Activated CD8-positive, alpha-beta T cell treated with anti-CD3 and anti-CD28 coated beads for 36 hours (primary cell): ENCODE data around the gene FABP7. TPM values are rescaled to one million over a fixed set of nuclear protein-coding genes. Genes with fewer than 3 reads are reported as not detected.
A peak's percentile ranks its signal among the peaks of the same experiment; 100 is the strongest.
"Not testable (repeated sequence)": the region's sequence is repeated elsewhere in the genome, so short reads cannot be mapped to it uniquely, and the experiment has no call there.

Source experiments
- ATAC-seq: fragments of 200-7000 bp; cut with Tn5 transposase; one replicate; pipeline ENCODE4 v1.10.0; 2021; ENCODE audit warnings: mild to moderate bottlenecking, moderate library complexity
- CTCF ChIA-PET: fragments of 350-600 bp; sonication (Branson Sonifier 250); formaldehyde crosslinking; loops from one replicate; lab custom pipeline; 2021; ENCODE audit warnings: antibody characterized with exemption; lab: Charles Lee
- POLR2A ChIA-PET: fragments of 350-600 bp; sonication (Branson Sonifier 250); formaldehyde crosslinking; loops from one replicate; lab custom pipeline; 2021; ENCODE audit warnings: antibody characterized with exemption; lab: Charles Lee
- DNase-seq: peaks from one replicate; pipeline ENCODE4 v3.0.0-alpha.2; 2020
- H3K27ac Mint-ChIP-seq: one replicate; pipeline ENCODE4 v1.8.0; 2021; ENCODE audit warnings: mild to moderate bottlenecking, mixed read lengths
- H3K27me3 Mint-ChIP-seq: one replicate; pipeline ENCODE4 v1.8.0; 2021; ENCODE audit warnings: mixed read lengths
- H3K36me3 Mint-ChIP-seq: one replicate; pipeline ENCODE4 v1.8.0; 2021; ENCODE audit warnings: low read depth, mixed read lengths
- H3K4me1 Mint-ChIP-seq: one replicate; pipeline ENCODE4 v1.8.0; 2021; ENCODE audit warnings: low read depth, mixed read lengths
- H3K4me3 Mint-ChIP-seq: one replicate; pipeline ENCODE4 v1.8.0; 2021; ENCODE audit warnings: mild to moderate bottlenecking, moderate library complexity, mixed read lengths
- H3K9me3 Mint-ChIP-seq: one replicate; pipeline ENCODE4 v1.8.0; 2021; ENCODE audit warnings: mixed read lengths
- CTCF ChIP-seq: fragments of 200-600 bp; IDR thresholded peaks from one replicate; pipeline ENCODE4 v1.8.0; 2022; ENCODE audit warnings: antibody characterized with exemption, mild to moderate bottlenecking
- intact Hi-C: fragments of 100-400 bp; cut with micrococcal nuclease; formaldehyde crosslinking; loops from one replicate; pipeline ENCODE4 v1.10.0; 2022
- total RNA-seq, 2 experiments: library from RNA; stranded (reverse); gene quantifications; one replicate each; pipeline ENCODE4 v1.2.3, GENCODE V29; 2021

The FABP7 gene
- total RNA-seq, 2 experiments from 2014 or later = not detected

GRCh38 chr6:122740936-122741335 lies 38.6 kb upstream of the FABP7 start:
- intact Hi-C loops = no loop called here

GRCh38 chr6:122744247-122744646 lies 35.3 kb upstream of the FABP7 start:
- POLR2A ChIA-PET, H3K36me3 Mint-ChIP-seq, H3K27me3 Mint-ChIP-seq, H3K4me3 Mint-ChIP-seq, H3K9me3 Mint-ChIP-seq, H3K27ac Mint-ChIP-seq, DNase-seq, H3K4me1 Mint-ChIP-seq, ATAC-seq, intact Hi-C loops: not testable (repeated sequence)
- CTCF ChIA-PET = interaction anchor here (0.7 to 2.9 kb wide), 2 partner anchors 68 to 95 kb away, joined by 3 to 19 read pairs; no protein-coding TSS in a partner anchor
- peak; percentile 24 for TF ChIP-seq CTCF

More at GRCh38 chr6:122740936-122741335, 38.6 kb upstream of the FABP7 start:
- ATAC-seq (no peak), DNase-seq (no peak)
- H3K36me3 Mint-ChIP-seq = no peaks in the 10 kb centered on the region
- CTCF ChIA-PET = interaction anchor here (0.6 to 1.4 kb wide), 4 partner anchors 11 to 99 kb away, joined by 3 to 8 read pairs (median 6); no protein-coding TSS in a partner anchor
- POLR2A ChIA-PET = no interaction called here
- H3K9me3 Mint-ChIP-seq = no peaks in the 10 kb centered on the region
- no peak overlapping the region for H3K27ac Mint-ChIP-seq
- no peak for TF ChIP-seq CTCF
- H3K4me1 Mint-ChIP-seq = no peaks in the 10 kb centered on the region
- no peak overlapping the region for H3K4me3 Mint-ChIP-seq
- peaks cover 3% of the 10 kb centered on the region for H3K27me3 Mint-ChIP-seq

- DNase-seq, POLR2A ChIA-PET, H3K9me3 Mint-ChIP-seq, H3K27me3 Mint-ChIP-seq, ATAC-seq, H3K4me1 Mint-ChIP-seq, H3K36me3 Mint-ChIP-seq, H3K4me3 Mint-ChIP-seq, intact Hi-C loops, H3K27ac Mint-ChIP-seq: not testable (repeated sequence)
- CTCF ChIA-PET = interaction anchor here (1.2 to 2.9 kb wide), 2 partner anchors 90 to 94 kb away, joined by 3 to 19 read pairs; no protein-coding TSS in a partner anchor
Measured at GRCh38 chr6:122744856-122745255, 34.7 kb upstream of the FABP7 start.

- intact Hi-C loops = no loop called here
- TF ChIP-seq CTCF = no peak
- ChIA-PET CTCF (interaction anchor here (2.9 kb wide), 1 partner anchor 92 kb away, joined by 19 read pairs; no protein-coding TSS in a partner anchor), POLR2A (no interaction called here)
- no peak overlapping the region for H3K27ac Mint-ChIP-seq
- H3K4me1 Mint-ChIP-seq = peaks cover 17% of the 10 kb centered on the region
- no peaks in the 10 kb centered on the region for H3K36me3 Mint-ChIP-seq
- H3K27me3 Mint-ChIP-seq = peaks cover 3% of the 10 kb centered on the region
- ATAC-seq (no peak), DNase-seq (no peak)
- no peak overlapping the region for H3K4me3 Mint-ChIP-seq
- peaks cover 1% of the 10 kb centered on the region for H3K9me3 Mint-ChIP-seq
Measured at GRCh38 chr6:122746688-122747087, 32.8 kb upstream of the FABP7 start.

GRCh38 chr6:122747573-122747972 lies 31.9 kb upstream of the FABP7 start:
- H3K27ac Mint-ChIP-seq = no peak overlapping the region
- POLR2A ChIA-PET = no interaction called here
- H3K36me3 Mint-ChIP-seq = no peaks in the 10 kb centered on the region
- ATAC-seq (no peak), DNase-seq (no peak)
- intact Hi-C loops = no loop called here
- H3K27me3 Mint-ChIP-seq = peaks cover 3% of the 10 kb centered on the region
- H3K9me3 Mint-ChIP-seq = peaks cover 1% of the 10 kb centered on the region
- TF ChIP-seq CTCF = no peak
- CTCF ChIA-PET = interaction anchor here (1.0 kb wide), 1 partner anchor 91 kb away, joined by 3 read pairs; no protein-coding TSS in a partner anchor
- peaks cover 24% of the 10 kb centered on the region for H3K4me1 Mint-ChIP-seq
- no peak overlapping the region for H3K4me3 Mint-ChIP-seq

GRCh38 chr6:122748945-122749344 lies 30.6 kb upstream of the FABP7 start:
- H3K4me3 Mint-ChIP-seq, intact Hi-C loops, ATAC-seq, POLR2A ChIA-PET, H3K9me3 Mint-ChIP-seq, DNase-seq, H3K36me3 Mint-ChIP-seq, H3K27ac Mint-ChIP-seq, H3K27me3 Mint-ChIP-seq: not testable (repeated sequence)
- CTCF ChIA-PET = interaction anchor here (1.9 kb wide), 1 partner anchor 91 kb away, joined by 6 read pairs; no protein-coding TSS in a partner anchor
- peaks cover 32% of the 10 kb centered on the region for H3K4me1 Mint-ChIP-seq
